ENCODE measurements around the gene SKIL.
A peak's percentile ranks its signal among the peaks of the same experiment; 100 is the strongest.

SKIL gene

DNA sequence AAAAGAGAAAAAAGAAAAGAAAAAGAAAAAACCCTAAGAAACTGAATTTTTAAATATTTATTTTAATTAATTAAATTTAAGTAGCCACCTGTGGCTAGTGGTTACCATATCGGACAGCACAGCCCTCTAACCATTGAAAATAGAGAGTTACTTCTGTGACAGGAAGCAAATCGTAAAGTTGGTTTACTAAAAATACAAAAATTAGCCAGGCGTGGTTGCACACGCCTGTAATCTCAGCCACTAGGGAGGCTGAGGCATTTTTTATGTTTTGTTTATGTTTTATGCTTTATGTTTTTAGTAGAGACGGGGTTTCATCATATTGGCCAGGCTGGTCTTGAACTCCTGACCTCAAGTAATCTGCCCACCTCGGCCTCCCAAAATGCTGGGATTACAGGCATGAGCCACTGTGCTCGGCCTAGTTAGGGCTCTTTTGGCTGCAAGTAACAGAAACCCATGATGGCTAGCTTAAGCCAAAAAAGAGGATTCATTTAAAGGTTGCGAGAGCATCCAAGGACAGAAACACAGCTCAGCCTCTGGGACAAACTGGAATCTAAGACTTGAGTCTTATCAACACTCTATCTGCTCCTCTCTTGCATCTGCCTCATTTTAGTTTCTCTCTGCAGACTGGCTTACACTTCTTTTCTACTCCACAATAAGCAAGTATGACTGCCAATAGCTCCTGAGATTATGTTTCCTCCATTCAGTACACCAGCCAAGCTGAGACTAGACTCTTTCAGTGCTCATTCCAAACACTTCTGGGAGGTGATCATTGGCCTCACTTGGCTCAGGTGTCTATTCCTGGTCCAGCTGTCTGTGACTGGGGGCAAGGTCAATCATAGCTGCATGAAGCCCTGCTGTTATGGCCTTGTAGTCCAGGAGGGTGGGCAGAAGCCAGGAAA is 6.8 kb upstream of the SKIL start:
- no peak for DNase-seq (ENCODE audit: low read depth in 2 of 2)

DNA sequence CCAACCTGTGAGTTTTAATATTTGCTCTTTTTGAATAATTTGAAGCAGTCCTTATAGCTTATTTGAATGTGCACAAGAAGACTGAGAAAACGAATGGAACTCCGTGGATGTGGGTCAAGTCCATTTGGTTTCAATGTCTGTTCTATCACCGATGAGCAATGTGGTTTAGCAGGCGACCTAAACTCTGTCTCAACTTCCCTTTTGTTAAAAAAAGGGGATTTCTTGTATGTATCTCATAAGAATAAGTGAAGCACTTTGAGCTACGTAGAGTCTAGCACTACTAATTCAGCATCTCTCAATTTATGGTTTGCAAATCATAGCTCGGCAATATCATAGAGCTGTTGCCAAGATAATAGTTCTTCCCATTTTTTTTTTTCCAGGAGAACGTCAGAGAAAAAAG is 4.6 kb upstream of the SKIL start:
- DNase-seq (ENCODE audit: low read depth in 2 of 2): no peak

DNA sequence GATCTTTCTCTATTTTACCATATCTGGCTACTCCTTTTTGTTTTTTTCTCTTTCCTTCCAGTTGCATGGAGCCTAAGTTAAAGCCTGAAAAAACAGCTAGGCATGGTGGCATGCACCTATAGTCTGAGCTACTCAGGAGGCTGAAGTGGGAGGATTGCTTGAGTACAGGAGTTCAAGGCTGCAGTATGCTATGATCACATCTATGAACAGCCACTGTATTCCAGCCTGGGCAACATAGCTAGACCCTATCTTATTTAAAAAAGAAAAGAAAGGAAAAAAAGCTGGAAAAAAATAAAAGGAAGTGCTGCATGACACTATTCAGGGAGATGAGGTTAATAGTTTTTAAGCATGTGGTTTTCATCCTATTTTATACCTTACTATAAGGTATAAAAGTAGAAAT is 4.0 kb upstream of the SKIL start:
- DNase-seq (ENCODE audit: low read depth in 2 of 2): no peak

DNA sequence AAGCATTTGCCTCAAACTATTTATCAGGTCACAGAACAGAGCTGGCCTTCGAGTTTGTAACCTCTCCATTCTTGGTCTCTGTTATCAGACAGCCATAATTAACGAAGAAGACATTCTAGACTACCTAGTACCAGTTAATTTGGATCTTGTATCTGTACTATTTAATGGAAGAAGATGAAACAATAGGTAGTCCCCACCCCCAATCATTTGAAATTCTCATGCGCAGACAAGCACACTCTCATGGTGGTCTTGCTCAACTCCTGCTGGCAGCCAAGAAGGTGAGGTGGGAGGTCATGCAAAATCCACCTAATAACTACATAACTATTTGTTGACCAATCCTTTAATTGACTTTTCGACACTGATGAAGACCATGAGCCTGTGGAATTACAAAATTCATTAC is 2.8 kb upstream of the SKIL start:
- DNase-seq (ENCODE audit: low read depth in 2 of 2): no peak

DNA sequence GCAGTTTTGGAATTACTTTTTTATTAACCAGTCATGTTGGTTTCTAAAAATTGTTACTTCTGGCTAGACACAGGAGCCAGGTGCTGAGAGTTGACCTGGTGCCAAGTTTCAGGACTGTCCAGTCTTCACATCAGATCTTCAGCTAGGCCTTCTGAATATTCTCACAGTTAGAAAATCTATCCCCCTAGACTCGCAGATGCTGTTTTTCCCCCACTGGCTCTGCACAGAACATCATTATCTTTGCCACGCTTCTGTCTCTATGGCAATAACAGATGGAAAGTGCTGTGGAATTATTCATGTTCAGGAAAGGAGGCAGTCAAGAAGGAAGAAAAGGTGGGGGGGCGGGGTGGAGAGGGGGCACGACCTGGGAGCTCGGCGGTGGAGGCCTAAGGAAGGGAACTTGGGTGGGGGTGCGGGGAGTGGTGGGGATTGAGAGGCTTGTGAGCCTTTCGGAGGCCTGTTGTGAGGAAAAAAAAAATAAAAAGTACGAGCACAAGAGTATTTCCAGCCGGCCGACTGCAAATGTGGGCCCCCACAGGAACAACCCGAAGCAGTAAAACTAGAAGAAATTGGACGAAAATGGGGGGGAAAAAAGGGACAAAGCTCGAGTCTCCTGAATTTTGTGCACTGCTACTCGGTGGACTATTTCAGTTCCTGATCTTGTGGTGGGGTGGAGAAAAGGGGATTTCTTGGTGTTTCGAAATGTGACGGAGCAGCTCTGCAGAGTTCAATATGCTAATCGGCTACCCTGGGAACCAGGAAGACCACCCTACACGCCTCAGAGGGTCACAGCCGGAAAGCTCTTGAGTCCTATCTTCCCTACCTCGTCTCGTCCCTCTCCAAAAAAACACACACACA is 1.5 kb upstream of the SKIL start:
- DNase-seq (ENCODE audit: low read depth in 2 of 2): no peak

DNA sequence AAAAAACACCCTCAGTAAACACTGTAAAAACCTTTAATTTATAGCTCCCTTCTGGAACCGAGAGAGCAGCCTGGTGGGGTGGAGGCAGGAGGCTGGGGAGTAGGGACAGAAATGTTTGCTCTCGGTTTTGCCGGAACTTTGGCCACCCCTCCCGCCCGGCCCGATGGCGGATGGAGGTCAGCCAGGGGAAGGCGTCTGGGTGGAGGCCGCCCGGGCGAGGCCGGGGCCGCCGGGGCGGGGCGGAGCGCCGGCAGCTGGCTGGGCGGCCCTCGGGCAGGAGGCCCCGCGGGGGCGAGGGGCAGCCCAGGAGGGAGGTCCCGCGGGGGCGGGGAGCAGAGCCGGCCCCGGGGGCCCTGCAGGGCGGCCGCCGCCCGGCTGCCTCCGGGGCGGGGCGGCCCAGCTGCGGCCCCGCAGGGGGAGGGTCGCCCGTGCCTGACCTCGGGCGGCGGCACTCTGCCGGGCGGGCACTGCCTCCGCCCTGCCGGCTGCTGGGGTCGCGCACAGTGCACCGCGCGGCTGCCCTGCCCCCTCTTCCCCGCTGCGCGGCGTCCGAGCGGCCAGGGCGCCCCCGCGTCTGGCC is 829 bp upstream of the SKIL start:
- peak; percentile 31 to 39 for DNase-seq (ENCODE audit: low read depth in 2 of 2)

DNA sequence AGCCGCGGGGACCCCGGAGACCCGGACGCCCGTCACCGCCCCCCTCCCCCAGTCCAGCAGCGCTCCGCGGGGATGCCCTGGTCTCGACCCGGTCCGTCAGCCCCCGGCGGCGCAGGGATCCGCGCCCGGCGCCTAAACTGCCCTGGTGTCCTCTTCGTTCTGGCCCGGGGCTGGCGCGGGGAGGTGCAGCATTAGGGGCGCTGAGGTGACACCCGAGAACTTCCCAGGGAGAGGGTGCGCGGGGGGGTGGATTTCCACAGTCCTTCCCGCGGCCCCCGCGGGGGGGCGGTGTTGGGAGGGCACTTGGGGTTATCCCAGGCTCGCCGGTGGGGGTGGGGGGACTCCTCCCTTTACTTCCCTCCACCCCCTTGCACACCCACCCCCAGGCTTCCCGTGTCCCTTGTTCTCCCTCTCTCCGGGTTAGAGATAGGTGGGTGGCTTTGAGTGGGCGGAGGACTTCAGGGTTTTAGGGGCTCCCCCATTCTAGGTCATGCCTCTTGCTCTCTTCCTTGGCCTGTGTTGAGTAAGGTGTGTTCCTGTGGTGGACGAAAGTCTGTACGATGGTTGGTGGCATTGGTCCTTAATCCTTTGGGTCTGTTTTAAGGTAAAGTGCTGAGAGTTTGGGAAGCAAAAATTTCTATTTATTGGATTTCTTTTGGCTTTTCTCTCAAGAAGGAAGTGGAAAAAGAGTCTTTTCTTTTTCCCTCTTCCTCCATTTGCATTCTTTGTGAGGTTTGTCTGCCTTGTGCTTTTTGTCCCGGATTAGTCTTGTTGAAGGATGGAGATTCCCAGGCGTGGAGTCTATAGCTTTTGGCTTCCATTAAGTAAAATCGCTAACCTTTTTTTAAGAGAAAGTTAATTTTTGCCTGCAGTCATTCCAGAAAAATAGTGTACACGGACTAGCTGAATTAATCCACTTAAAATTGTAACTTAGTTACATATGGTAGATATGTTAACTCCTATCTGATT is 811 bp downstream of the SKIL start:
- DNase-seq (ENCODE audit: low read depth in 2 of 2): peak; percentile 62 to 63

DNA sequence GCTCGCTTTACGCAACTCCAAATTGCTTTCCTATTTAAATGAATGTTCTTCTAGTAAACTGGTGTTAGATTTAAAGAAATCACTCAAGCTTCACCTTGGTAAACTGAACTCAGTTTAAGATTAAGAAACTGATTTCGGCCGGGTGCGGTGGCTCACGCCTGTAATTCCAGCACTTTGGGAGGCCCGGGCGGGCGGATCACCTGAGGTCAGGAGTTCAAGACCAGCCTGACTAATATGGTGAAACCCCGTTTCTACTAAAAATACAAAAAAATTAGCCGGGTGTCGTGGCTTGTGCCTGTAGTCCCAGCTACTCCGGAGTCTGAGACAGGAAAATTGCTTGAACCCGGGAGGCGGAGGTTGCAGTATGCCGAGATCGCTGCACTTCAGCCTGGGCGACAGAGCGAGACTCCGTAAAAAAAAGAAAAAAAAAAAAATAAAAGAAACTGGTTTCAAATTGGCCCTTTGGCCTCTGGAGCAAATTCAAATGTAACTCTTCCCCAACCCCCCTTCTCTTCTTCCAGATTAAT is 1.7 kb downstream of the SKIL start:
- DNase-seq (ENCODE audit: low read depth in 2 of 2): no peak

DNA sequence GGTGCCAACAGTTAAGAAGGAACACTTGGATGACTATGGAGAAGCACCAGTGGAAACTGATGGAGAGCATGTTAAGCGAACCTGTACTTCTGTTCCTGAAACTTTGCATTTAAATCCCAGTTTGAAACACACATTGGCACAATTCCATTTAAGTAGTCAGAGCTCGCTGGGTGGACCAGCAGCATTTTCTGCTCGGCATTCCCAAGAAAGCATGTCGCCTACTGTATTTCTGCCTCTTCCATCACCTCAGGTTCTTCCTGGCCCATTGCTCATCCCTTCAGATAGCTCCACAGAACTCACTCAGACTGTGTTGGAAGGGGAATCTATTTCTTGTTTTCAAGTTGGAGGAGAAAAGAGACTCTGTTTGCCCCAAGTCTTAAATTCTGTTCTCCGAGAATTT is 3.0 kb downstream of the SKIL start:
- DNase-seq (ENCODE audit: low read depth in 2 of 2): no peak

DNA sequence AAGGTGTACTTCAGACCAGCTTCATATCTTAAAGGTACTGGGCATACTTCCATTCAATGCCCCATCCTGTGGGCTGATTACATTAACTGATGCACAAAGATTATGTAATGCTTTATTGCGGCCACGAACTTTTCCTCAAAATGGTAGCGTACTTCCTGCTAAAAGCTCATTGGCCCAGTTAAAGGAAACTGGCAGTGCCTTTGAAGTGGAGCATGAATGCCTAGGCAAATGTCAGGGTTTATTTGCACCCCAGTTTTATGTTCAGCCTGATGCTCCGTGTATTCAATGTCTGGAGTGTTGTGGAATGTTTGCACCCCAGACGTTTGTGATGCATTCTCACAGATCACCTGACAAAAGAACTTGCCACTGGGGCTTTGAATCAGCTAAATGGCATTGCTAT is 3.4 kb downstream of the SKIL start:
- DNase-seq (ENCODE audit: low read depth in 2 of 2): no peak

DNA sequence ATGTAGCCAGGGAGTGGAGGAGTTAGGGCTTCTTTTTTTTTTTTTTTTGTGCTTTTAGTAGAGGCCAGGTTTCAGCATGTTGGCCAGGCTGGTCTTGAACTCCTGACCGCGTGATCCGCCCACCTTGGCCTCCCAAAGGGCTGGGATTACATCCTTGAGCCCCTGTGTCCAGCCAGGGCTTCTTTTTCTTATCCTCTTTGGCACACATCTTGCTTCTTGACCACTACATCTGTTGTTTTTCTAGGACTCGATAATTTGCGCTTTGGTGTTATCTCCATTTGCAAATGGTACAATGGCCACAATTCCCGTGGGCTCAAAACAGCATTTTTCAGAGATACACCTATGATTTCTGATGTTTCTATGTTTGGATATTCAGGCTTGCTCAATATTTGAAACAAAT is 4.2 kb downstream of the SKIL start:
- no peak for DNase-seq (ENCODE audit: low read depth in 2 of 2)

DNA sequence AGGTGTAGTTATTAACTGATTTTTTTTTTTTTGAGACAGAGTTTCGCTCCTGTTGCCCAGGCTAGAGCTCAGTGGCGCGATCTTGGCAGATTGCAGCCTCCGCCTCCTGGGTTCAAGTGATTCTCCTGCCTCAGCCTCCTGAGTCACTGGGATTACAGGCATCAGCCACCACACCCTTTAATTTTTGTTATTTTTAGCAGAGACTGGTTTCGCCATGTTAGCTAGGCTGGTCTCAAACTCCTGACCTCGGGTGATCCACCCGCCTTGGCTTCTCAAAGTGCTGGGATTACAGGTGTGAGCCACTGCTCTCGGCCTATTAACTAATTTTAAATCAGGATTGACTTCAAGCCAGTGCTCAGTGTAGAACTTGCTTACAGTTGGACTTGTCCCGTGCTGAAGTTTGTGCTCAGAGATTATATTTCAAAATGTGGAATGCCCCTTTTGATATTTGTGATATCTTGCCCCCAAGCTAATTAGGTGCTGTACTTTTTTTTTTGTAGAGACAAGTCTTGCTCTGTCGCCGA is 6.0 kb downstream of the SKIL start:
- no peak for DNase-seq (ENCODE audit: low read depth in 2 of 2)

DNA sequence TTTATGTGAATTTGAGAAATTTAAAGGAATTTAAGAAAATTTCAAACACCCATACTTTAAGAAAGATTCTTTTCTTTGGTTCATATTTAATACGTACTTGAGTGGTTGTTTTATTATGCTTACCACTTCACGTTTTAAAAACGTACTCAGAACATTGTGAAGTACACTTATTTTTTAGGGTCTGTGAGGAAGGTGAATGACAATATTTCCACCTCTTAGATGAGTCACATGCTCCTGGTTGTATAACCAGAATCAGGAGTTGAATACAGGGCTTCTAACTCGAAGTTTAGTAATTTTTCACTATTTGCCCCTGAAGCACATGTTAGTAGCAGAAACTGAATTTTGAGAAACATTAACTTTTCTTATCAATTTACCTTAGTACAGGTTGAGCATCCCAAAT is 7.5 kb downstream of the SKIL start:
- DNase-seq (ENCODE audit: low read depth in 2 of 2): no peak

DNA sequence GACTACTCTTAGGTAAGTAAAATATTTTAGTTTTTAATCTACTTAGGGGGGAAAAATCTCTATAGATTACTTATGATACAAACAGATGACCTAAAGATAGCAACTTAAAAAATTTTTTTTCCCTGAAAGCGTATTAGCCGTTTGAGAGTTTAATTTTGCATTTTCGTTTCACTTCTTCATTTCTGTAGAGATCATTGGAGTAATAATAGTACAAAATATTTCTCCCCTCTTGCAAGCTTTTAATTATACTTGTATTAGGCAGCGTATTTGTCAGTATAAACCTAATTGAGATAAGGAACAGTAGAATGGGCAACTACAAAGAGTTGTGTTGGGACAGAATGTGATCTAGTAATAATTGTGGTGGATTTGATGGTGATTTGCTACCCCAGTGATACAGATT is 10.3 kb downstream of the SKIL start:
- no peak for DNase-seq (ENCODE audit: low read depth in 2 of 2)

DNA sequence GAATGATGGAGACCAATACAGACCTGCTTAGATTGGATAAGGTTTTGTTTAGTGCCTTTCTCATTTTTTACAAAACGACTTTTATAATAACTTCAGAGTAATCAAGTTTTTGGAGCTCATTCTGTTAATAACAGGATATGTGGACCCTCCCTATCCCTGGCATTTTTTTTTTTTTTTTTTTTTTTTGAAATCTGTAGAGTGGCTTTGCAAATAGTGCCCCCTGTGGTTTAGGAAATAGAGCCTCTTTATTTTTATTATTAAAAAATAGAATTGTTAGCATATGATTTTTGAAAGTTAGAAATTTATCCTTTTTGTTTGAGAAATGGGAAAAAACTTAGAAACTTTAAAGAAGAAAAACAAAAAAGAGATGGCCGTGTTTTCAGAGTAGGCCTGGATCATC is 11.4 kb downstream of the SKIL start:
- no peak for DNase-seq (ENCODE audit: low read depth in 2 of 2)

DNA sequence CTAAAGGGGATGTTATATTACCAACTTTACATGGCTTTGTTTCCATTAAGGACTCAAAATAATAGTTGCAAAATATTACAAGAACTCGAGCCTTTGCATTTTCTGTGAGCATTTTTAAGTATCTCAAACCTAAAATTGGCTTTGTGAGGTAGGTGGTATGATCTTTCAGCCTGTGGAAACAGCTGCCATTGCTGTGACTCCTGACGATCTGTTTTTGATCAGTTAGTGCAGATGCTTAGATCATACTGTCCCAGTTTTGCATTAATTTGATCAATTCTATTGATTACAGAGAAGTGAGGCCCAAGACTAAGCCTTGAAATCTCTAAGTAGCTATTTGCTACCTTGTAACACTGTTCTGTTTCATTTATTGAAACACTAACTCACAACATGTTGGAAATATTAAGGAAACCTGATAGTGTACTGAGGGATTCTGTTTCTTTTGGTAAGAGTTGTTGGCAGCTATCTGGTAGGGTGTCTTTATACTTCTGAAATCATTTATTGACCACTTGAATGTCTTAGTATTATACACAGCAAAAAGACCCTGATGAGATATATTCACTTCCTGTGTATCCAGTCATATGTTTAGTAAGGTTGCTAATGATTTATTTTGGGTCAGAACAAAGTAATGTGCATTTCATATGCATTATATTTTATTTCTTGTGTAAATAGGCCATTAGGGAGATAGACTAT is 14.8 kb downstream of the SKIL start:
- no peak for DNase-seq (ENCODE audit: low read depth in 2 of 2)

DNA sequence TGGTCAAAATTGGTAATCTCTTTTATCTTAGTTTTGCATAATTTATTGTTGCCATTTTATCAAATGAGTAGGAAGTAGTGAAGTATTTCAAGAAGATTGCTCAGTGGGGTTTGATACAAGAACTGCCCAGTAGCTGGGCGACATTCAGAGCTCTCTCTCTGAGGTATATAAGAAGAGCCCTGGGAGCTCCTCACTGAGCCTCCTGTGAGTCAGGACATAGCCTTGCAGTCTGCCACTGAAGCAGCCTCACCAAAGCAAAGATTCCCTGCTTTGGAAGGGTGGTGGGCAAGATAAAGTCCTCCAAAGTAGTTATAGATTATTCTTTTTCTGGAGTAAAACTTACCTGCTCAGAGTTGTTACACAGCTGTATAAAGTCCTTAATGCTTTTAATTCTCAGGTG is 26.1 kb downstream of the SKIL start:
- DNase-seq (ENCODE audit: low read depth in 2 of 2): no peak

DNA sequence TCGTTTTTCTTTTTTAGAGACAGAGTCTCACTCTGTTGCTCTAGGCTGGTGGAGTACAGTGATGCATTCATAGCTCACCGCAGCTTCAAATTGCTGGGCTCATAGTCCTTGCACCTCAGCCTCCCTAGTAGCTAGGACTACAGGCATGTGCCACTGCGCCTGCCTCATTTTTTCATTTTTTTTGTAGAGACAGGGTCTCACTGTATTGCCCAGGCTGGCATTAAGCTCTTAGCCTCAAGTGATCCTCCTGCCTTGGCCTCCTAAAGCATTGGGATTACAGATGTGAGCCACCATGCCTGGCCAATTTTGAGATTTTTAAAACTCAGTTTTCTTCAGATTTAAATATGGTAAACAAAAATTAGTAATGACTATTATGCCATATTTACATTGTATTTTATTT is 29.0 kb downstream of the SKIL start:
- no peak for DNase-seq (ENCODE audit: low read depth in 2 of 2)

DNA sequence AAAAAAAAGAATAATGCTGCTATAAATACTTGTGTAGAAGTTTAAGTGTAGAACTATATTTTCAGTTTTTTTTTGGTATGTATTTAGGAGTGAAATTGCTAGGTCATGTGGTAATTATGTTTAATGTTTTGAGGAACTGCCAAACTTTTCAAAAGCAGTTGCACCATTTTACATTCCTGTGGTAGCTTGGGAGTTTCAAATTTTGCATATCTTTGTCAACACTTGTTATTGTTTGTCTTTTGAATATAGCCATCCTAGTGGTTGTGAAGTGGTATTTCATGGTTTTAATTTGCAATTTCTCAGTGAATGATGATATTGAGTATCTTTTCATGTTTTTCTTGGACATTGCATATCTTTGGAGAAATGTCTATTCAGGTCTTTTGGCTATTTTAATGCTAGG is 30.4 kb downstream of the SKIL start:
- DNase-seq (ENCODE audit: low read depth in 2 of 2): no peak

DNA sequence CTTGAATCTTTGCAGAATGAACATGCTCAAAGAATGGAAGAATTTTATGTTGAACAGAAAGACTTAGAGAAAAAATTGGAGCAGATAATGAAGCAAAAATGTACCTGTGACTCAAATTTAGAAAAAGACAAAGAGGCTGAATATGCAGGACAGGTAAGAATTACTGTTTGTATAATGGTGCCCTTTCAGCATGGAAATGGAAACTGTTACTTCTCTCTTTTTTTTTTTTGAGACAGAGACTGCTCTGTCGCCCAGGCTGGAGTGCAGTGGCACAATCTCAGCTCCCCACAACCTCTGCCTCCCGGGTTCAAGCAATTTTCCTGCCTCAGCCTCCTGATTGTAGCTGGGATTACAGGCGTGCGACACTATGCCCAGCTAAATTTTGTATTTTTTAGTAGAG is 33.6 kb downstream of the SKIL start:
- no peak for DNase-seq (ENCODE audit: low read depth in 2 of 2)

Data from stimulated activated CD8-positive, alpha-beta memory T cell treated with anti-CD3 and anti-CD28 coated beads, Interleukin-2, amount 100 ng/mL, for 1 hour (primary cell).